IPS-18a (cell line): ENCODE measurements around the gene HELZ.
"Not testable (repeated sequence)": the region's sequence is repeated elsewhere in the genome, so short reads cannot be mapped to it uniquely, and the experiment has no call there.

ENCODE experiments used
- H3K27ac ChIP-seq: one replicate; pipeline ENCODE4 v1.5.1; 2013; ENCODE audit warnings: low read length
- H3K27me3 ChIP-seq: one replicate; pipeline ENCODE4 v1.6.1; 2013; ENCODE audit warnings: mild to moderate bottlenecking, low read length; ENCODE audit not compliant: control insufficient read depth, insufficient read depth
- H3K36me3 ChIP-seq: one replicate; pipeline ENCODE4 v1.6.1; 2013; ENCODE audit warnings: low read depth, low read length; ENCODE audit not compliant: control insufficient read depth
- H3K4me1 ChIP-seq: one replicate; pipeline ENCODE4 v1.6.1; 2013; ENCODE audit warnings: low read depth, low read length; ENCODE audit not compliant: control insufficient read depth
- H3K4me3 ChIP-seq: one replicate; pipeline ENCODE4 v1.5.1; 2013; ENCODE audit warnings: low read length
- H3K9ac ChIP-seq: one replicate; pipeline ENCODE4 v1.6.1; 2013; ENCODE audit warnings: mild to moderate bottlenecking, low read length, moderate library complexity
- H3K9me3 ChIP-seq: one replicate; pipeline ENCODE4 v1.6.1; 2013; ENCODE audit warnings: low read depth, low read length; ENCODE audit not compliant: control insufficient read depth

The HELZ gene

DNA sequence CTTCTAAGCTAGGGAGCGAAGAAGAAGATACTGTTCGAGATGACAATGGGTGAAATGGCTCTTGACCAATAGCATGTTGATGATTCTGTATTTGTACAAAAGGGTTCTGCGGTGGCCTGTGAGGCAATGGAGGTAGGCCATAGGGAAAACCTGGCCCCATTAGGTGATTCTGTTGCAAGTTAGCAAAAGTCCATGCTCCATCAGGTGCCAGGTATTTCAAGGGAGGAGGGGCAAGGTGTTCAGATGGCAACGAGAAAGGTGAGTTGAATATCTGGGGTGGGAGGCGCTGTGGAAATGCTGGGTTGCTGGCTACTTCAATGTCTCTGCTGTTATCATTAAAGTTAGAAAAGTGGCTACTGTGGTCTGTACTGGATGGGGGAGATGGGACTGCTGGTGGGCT is 137.8 kb downstream of the HELZ start:
- no peaks in the 10 kb centered on the region for H3K4me1 ChIP-seq
- no peak overlapping the region for H3K9ac ChIP-seq
- H3K27me3 ChIP-seq = no peaks in the 10 kb centered on the region
- no peaks in the 10 kb centered on the region for H3K9me3 ChIP-seq
- no peak overlapping the region for H3K4me3 ChIP-seq
- H3K27ac ChIP-seq = no peak overlapping the region
- H3K36me3 ChIP-seq = peaks cover 35% of the 10 kb centered on the region

DNA sequence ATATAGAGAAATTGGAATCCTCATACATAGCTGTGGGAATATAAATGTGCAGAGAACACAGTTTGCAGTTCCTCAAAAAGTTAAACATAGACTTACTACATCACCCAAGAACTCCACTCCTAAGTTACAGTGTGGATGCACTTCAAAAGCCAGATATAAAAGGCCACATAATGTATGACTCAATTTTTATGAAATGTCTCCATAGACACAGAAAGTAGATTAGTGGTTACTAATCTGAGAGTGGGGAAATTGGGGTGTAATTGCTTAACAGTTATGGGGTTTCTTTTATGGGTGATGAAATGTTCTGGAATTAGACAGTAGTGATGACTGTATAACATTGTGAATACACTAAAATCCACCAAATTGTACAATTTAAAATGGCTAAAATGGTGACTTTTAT is 139.8 kb downstream of the HELZ start:
- Histone ChIP-seq H3K4me1 (no peaks in the 10 kb centered on the region), H3K4me3 (no peak overlapping the region), H3K27ac (no peak overlapping the region), H3K9me3 (no peaks in the 10 kb centered on the region), H3K9ac (no peak overlapping the region), H3K27me3 (no peaks in the 10 kb centered on the region), H3K36me3 (peaks cover 35% of the 10 kb centered on the region)

DNA sequence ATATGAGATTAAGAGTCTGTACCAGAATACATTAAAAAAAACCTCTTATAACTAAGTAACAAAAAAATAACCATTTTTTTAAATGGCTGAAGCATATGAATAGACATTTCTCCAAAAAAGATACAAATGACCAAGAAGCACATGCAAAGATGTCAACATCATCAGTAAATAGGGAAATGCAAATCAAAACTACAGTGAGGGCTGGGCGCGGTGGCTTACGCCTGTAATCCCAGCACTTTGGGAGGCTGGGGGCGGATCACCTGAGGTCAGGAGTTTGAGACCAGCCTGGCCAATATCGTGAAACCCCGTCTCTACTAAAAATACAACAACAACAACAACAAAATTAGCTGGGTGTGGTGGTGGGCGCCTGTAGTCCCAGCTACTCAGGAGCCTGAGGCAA is 140.4 kb downstream of the HELZ start:
- H3K4me3 ChIP-seq, H3K4me1 ChIP-seq, H3K9me3 ChIP-seq, H3K9ac ChIP-seq, H3K27ac ChIP-seq, H3K27me3 ChIP-seq: not testable (repeated sequence)
- peaks cover 35% of the 10 kb centered on the region for H3K36me3 ChIP-seq

DNA sequence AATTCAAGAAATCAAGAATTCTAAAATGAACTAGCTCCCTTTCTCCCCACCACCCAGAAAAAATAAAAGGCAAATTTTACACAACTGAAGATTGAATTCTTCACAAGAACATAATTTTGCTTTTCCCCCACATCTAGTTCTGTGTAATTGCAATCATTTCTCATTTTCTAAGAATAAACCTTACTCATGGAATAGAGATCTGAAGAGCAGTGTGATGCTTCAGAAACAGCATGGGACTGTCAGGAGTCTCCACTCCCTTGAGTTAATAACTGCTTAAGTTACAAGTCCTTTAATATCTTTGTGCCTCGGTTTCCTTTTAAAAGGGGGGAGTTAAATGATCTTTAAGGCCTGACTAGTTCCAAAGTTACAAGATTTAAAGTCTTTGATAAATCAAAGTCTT is 147.0 kb downstream of the HELZ start:
- H3K4me3 ChIP-seq = no peak overlapping the region
- no peak overlapping the region for H3K27ac ChIP-seq
- H3K9me3 ChIP-seq = no peaks in the 10 kb centered on the region
- no peaks in the 10 kb centered on the region for H3K4me1 ChIP-seq
- H3K36me3 ChIP-seq = no peaks in the 10 kb centered on the region
- H3K27me3 ChIP-seq = no peaks in the 10 kb centered on the region
- no peak overlapping the region for H3K9ac ChIP-seq

DNA sequence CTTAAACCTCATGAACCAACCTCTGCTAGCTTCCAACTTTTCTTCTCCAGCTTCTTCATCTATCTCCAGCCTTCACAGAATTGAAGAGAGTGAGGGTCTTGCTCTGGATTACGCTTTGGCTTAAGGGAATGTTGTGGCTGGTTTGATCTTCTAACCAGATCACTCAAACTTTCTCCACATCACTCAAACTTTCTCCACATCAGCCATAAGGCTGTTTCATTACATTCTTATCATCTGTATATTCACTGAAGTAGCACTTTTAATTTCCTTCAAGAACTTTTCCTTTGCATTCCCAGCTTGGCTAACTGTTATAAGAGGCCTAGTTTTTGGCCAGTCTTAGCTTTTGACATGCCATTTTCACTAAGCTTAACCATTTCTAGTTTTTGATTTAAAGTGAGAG is 148.4 kb downstream of the HELZ start:
- no peaks in the 10 kb centered on the region for H3K27me3 ChIP-seq
- no peak overlapping the region for H3K9ac ChIP-seq
- H3K9me3 ChIP-seq = no peaks in the 10 kb centered on the region
- H3K4me1 ChIP-seq = no peaks in the 10 kb centered on the region
- no peak overlapping the region for H3K27ac ChIP-seq
- H3K36me3 ChIP-seq = no peaks in the 10 kb centered on the region
- H3K4me3 ChIP-seq = no peak overlapping the region

DNA sequence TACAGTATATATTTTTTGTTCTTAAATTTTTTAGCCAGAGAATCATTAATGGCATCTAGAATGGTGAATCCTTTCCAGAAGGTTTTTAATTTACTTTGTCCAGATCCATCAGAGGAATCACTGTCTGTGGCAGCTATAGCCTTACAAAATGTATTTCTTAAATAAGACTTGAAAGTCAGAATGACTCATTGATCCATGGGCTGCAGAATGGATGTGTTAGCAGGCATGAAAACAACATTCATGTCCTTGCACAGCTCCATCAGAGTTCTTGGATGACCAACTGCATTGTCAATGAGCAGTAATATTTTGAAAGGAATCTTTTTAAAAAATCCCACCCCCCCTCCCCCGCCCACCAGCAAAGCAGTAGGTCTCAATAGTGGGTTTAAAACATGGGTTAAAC is 149.2 kb downstream of the HELZ start:
- no peaks in the 10 kb centered on the region for H3K27me3 ChIP-seq
- H3K4me3 ChIP-seq = no peak overlapping the region
- no peaks in the 10 kb centered on the region for H3K9me3 ChIP-seq
- H3K4me1 ChIP-seq = no peaks in the 10 kb centered on the region
- no peaks in the 10 kb centered on the region for H3K36me3 ChIP-seq
- no peak overlapping the region for H3K9ac ChIP-seq
- H3K27ac ChIP-seq = no peak overlapping the region

DNA sequence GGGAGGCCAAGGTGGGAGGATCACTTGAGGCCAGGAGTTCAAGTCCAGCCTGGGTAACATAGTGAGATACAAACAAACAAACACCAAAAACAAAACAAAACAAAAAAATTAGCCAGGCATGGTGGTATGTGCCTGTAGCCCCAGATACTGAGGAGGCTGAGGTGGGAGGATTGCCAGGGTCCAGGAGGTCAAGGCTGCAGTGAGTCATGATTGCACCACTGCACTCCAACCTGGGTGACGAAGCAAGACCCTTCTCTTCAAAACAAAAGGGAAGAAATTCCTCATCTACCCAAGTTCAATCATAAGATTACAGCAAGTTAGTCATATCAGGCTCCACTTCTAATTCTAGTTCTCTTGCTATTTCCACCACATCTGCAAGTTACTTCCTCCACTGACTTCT is 149.7 kb downstream of the HELZ start:
- not testable (repeated sequence) for H3K36me3 ChIP-seq, H3K4me3 ChIP-seq, H3K9me3 ChIP-seq, H3K4me1 ChIP-seq, H3K27me3 ChIP-seq, H3K27ac ChIP-seq, H3K9ac ChIP-seq

DNA sequence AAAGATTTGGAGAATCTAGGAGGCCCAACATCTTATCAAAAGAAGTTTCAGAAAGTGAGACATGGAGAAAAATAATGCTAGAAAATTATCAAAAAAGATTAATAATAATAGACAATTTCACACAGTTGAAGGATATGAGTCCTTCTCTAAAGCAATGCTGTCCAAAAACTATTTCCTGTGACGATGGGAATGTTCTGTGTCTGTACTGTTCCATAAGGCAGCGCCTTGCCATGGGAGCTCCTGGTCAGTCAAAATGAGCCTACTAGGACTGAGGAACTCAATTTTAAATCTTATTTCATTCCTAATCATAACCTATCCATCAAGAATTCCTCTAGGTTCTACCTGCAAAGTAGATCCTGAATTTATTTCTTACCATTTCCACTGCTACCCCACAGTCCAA is 151.6 kb downstream of the HELZ start:
- H3K27ac ChIP-seq = no peak overlapping the region
- H3K9ac ChIP-seq = no peak overlapping the region
- no peaks in the 10 kb centered on the region for H3K36me3 ChIP-seq
- H3K4me3 ChIP-seq = no peak overlapping the region
- H3K4me1 ChIP-seq = no peaks in the 10 kb centered on the region
- no peaks in the 10 kb centered on the region for H3K27me3 ChIP-seq
- H3K9me3 ChIP-seq = peaks cover 3% of the 10 kb centered on the region

DNA sequence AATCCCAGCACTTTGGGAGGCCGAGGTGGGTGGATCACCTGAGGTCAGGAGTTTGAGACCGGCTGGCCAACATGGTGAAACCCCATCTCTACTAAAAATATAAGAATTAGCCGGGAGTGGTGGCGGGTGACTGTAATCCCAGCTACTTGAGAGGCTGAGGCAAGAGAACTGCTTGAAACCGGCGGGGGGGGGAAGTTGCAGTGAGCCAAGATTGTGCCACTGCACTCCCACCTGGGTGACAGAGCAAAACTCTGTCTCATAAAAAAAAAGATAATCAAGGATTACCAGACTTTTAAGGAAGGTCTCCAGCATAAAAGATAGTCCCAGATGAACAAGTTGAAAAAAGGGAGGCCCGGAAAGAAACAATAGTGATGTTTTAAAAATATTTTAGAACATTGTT is 152.3 kb downstream of the HELZ start:
- not testable (repeated sequence) for H3K9me3 ChIP-seq, H3K9ac ChIP-seq, H3K4me1 ChIP-seq, H3K36me3 ChIP-seq, H3K27me3 ChIP-seq, H3K27ac ChIP-seq, H3K4me3 ChIP-seq

DNA sequence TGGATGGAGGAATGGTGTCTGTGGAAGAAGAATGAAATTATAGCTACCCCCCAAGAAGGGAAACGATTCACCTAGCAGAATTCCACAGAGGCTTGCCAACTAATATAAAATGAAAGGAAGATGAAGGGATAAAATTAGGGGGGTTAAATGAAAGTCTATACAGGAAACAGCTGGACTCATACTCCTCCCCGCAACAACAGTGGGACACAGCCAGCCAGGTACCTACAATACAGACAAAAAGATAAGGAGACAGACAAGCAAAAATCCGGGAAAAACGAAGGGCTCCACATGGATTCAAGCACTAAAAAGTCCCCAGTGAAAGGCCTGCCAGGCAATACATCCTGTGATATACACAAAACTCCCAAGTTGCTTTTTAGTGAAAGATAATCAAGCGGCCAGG is 152.7 kb downstream of the HELZ start:
- no peaks in the 10 kb centered on the region for H3K27me3 ChIP-seq
- no peak overlapping the region for H3K9ac ChIP-seq
- H3K27ac ChIP-seq = no peak overlapping the region
- H3K36me3 ChIP-seq = no peaks in the 10 kb centered on the region
- no peak overlapping the region for H3K4me3 ChIP-seq
- no peaks in the 10 kb centered on the region for H3K4me1 ChIP-seq
- peaks cover 3% of the 10 kb centered on the region for H3K9me3 ChIP-seq

DNA sequence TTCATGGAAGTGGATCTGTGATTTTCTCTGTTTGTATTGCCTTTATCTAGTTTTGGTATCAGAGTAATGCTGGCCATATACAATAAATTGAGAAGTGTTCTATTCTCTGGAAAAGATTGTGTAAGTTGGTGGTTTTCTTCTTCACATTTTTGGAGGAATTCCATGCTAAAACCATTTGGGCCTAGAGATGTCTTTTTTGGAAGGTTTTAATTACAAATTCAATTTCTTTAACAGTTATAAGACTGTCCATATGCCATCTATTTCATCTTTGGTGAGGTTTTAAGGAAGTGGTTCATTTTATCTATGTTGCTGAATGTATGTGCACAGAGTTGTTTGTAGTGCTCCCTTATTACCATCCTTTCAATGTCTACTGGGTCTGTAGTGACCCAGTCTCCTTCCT is 154.7 kb downstream of the HELZ start:
- H3K4me3 ChIP-seq = no peak overlapping the region
- H3K27ac ChIP-seq = no peak overlapping the region
- no peak overlapping the region for H3K9ac ChIP-seq
- peaks cover 3% of the 10 kb centered on the region for H3K9me3 ChIP-seq
- H3K4me1 ChIP-seq = no peaks in the 10 kb centered on the region
- no peaks in the 10 kb centered on the region for H3K27me3 ChIP-seq
- no peaks in the 10 kb centered on the region for H3K36me3 ChIP-seq

DNA sequence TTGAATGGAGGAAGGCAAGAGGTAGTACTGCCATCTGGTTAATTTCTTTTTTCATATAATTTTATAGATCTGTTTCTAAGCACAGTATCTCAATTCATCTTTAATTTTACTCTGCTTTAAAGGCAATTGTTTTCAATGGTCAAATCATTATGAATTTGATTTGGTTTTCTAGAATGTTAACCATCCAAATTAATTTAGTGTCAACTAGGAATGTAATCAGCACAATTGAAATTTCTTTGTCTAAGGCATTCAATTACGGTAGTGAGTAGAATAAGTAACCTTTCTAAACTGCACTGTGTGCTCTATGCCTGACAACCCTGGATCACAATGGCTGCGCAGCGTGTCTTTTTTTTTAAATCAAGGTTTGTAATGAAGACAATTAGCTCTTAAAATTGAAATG is 156.4 kb downstream of the HELZ start:
- no peak overlapping the region for H3K4me3 ChIP-seq
- H3K36me3 ChIP-seq = no peaks in the 10 kb centered on the region
- peaks cover 3% of the 10 kb centered on the region for H3K9me3 ChIP-seq
- H3K4me1 ChIP-seq = no peaks in the 10 kb centered on the region
- no peaks in the 10 kb centered on the region for H3K27me3 ChIP-seq
- H3K9ac ChIP-seq = no peak overlapping the region
- H3K27ac ChIP-seq = no peak overlapping the region

DNA sequence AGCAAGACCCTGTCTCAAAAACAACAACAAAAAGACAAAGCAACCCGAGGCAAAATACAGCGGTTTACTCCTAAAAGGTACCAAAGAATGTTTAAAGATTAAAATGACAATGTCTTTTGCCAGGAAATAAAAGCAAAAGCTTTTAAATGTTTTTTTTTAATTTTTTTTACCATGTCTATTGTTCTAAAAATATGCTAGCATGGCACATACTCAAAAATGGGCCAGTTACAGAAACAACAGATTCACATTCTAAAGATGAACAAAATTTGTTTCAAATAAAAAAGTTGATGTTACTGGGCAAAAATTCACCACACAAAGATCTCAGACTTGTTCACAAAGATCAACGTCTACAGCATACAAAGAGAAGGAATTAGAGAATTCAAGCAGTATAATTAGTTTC is 159.6 kb downstream of the HELZ start:
- Histone ChIP-seq H3K9me3 (peaks cover 3% of the 10 kb centered on the region), H3K4me1 (no peaks in the 10 kb centered on the region), H3K9ac (no peak overlapping the region), H3K27ac (no peak overlapping the region), H3K36me3 (no peaks in the 10 kb centered on the region), H3K27me3 (no peaks in the 10 kb centered on the region), H3K4me3 (no peak overlapping the region)
